ENCODE data around the gene CEP68. TPM values are rescaled to one million over a fixed set of nuclear protein-coding genes. Genes with fewer than 3 reads are reported as not detected.

Gene CEP68
- total and polyA plus RNA-seq, 2 donors (not counting 1 experiment from before 2014, with no cell fraction given): 8.5 to 12.7 TPM

DNA sequence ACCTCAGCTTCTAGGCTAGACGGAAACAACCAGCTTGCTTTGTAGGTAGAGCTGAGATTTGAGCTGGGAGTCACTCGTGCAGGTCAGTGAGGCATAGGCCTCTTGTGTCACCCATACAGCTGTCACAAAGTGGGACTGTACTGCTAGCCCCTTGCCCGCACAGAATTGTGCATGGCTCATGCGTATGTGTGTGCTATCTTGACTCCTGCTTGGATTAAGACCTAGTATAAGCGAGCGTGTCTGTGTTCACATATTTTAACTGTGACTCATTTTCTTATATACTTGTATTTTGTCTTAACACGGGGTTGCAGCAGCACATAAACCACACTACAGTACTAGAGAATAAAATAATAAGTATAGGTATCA is 20.1 kb downstream of the CEP68 start:
- no peaks in the 10 kb centered on the region for H3K9me3 ChIP-seq (ENCODE audit: control insufficient read depth, insufficient read depth, low read depth, low read length)
- H3K4me1 ChIP-seq (ENCODE audit: control insufficient read depth, extremely low read depth, insufficient read depth, low read length): peaks cover 11% of the 10 kb centered on the region
- no peak overlapping the region for H3K4me2 ChIP-seq (ENCODE audit: extremely low read depth, insufficient read depth, low read length)
- no peak overlapping the region for H3K4me3 ChIP-seq (replicated peaks in 1 of 4; ENCODE audit: control extremely low read depth in 1 of 4, insufficient read depth in 1 of 4, low read depth in 3 of 4, low read length in 4 of 4)
- TF ChIP-seq, protein P1, sequence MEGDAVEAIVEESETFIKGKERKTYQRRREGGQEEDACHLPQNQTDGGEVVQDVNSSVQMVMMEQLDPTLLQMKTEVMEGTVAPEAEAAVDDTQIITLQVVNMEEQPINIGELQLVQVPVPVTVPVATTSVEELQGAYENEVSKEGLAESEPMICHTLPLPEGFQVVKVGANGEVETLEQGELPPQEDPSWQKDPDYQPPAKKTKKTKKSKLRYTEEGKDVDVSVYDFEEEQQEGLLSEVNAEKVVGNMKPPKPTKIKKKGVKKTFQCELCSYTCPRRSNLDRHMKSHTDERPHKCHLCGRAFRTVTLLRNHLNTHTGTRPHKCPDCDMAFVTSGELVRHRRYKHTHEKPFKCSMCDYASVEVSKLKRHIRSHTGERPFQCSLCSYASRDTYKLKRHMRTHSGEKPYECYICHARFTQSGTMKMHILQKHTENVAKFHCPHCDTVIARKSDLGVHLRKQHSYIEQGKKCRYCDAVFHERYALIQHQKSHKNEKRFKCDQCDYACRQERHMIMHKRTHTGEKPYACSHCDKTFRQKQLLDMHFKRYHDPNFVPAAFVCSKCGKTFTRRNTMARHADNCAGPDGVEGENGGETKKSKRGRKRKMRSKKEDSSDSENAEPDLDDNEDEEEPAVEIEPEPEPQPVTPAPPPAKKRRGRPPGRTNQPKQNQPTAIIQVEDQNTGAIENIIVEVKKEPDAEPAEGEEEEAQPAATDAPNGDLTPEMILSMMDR (conservative IDR thresholded peaks at IDR 0.05 in 1 of 2, IDR thresholded peaks at IDR 0.05 in 1 of 2; ENCODE audit: low read depth in 1 of 2, low read length in 2 of 2): no peak
- TF ChIP-seq EZH2 (IDR thresholded peaks at IDR 0.05; ENCODE audit: low read length, missing control alignments): no peak
- H2AFZ ChIP-seq (ENCODE audit: low read length): no peak overlapping the region
- no peaks in the 10 kb centered on the region for H3K27me3 ChIP-seq (ENCODE audit: control insufficient read depth, insufficient read depth, low read length)
- peak overlapping the region; percentile 8 for H3K27ac ChIP-seq (ENCODE audit: insufficient read depth, low read length)
- no peak overlapping the region for H3K9ac ChIP-seq (ENCODE audit: insufficient read depth, low read length)
- no peaks in the 10 kb centered on the region for H3K79me2 ChIP-seq (ENCODE audit: control insufficient read depth, insufficient read depth, low read length)
- DNase-seq (ENCODE audit: low read depth in 2 of 2): peak; percentile 76 to 79
- no peaks in the 10 kb centered on the region for H4K20me1 ChIP-seq (ENCODE audit: control insufficient read depth, extremely low read depth, insufficient read depth, low read length)
- H3K36me3 ChIP-seq (ENCODE audit: control insufficient read depth, insufficient read depth, low read length): peaks cover 8% of the 10 kb centered on the region

DNA sequence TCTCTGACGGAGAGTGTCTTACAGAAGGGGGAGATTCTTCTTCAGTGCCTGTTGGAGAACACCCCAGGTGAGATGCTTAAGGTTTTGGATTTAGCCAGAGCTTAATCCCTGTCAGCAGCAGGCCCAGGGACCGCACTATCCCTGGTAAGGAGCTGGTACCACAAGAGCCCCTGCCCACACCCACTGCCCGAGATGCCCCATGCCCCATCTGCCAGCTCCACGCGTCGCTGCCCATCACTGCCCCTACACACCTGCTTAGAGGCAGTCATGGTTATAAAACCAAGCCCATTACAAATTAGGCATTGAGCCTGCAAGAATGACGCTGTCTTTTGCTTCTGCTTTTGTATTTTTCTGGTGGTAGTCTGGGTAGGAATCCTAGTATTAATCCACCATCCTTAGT is 21.7 kb downstream of the CEP68 start:
- Histone ChIP-seq H2AFZ (ENCODE audit: low read length) (no peak overlapping the region), H3K4me1 (ENCODE audit: control insufficient read depth, extremely low read depth, insufficient read depth, low read length) (peaks cover 11% of the 10 kb centered on the region), H3K27me3 (ENCODE audit: control insufficient read depth, insufficient read depth, low read length) (no peaks in the 10 kb centered on the region), H3K27ac (ENCODE audit: insufficient read depth, low read length) (no peak overlapping the region), H3K36me3 (ENCODE audit: control insufficient read depth, insufficient read depth, low read length) (peaks cover 5% of the 10 kb centered on the region), H3K4me2 (ENCODE audit: extremely low read depth, insufficient read depth, low read length) (no peak overlapping the region), H3K9me3 (ENCODE audit: control insufficient read depth, insufficient read depth, low read depth, low read length) (no peaks in the 10 kb centered on the region), H4K20me1 (ENCODE audit: control insufficient read depth, extremely low read depth, insufficient read depth, low read length) (no peaks in the 10 kb centered on the region), H3K9ac (ENCODE audit: insufficient read depth, low read length) (no peak overlapping the region), H3K4me3 (replicated peaks in 1 of 4; ENCODE audit: control extremely low read depth in 1 of 4, insufficient read depth in 1 of 4, low read depth in 3 of 4, low read length in 4 of 4) (no peak overlapping the region), H3K79me2 (ENCODE audit: control insufficient read depth, insufficient read depth, low read length) (no peaks in the 10 kb centered on the region)
- TF ChIP-seq EZH2 (IDR thresholded peaks at IDR 0.05; ENCODE audit: low read length, missing control alignments): no peak
- TF ChIP-seq, protein P1 (conservative IDR thresholded peaks at IDR 0.05 in 1 of 2, IDR thresholded peaks at IDR 0.05 in 1 of 2; ENCODE audit: low read depth in 1 of 2, low read length in 2 of 2): no peak
- DNase-seq (ENCODE audit: low read depth in 2 of 2): no peak

DNA sequence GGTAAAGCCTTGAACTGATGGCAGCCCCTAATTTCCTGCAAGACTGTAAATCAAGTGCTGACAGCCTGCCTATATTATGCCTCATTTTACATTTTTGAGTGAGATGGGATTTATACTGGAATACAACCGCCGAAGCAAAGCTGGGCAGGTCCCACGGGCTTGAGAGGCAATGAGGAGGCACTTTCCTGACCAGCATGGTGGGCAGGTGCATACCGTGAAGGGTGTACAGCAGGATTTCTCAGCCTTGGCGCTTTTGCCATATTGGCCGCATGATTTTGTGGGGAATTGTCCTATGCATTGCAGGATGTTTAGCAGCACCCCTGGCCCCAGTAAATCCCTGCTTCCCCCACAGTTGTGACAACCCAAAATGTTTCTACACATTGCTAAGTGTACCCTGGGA is 22.8 kb downstream of the CEP68 start:
- Histone ChIP-seq H3K27me3 (ENCODE audit: control insufficient read depth, insufficient read depth, low read length) (no peaks in the 10 kb centered on the region), H3K4me3 (replicated peaks in 1 of 4; ENCODE audit: control extremely low read depth in 1 of 4, insufficient read depth in 1 of 4, low read depth in 3 of 4, low read length in 4 of 4) (no peak overlapping the region), H3K4me2 (ENCODE audit: extremely low read depth, insufficient read depth, low read length) (no peak overlapping the region), H3K79me2 (ENCODE audit: control insufficient read depth, insufficient read depth, low read length) (no peaks in the 10 kb centered on the region), H3K36me3 (ENCODE audit: control insufficient read depth, insufficient read depth, low read length) (peaks cover 5% of the 10 kb centered on the region), H4K20me1 (ENCODE audit: control insufficient read depth, extremely low read depth, insufficient read depth, low read length) (no peaks in the 10 kb centered on the region), H3K9ac (ENCODE audit: insufficient read depth, low read length) (no peak overlapping the region), H3K9me3 (ENCODE audit: control insufficient read depth, insufficient read depth, low read depth, low read length) (no peaks in the 10 kb centered on the region), H3K4me1 (ENCODE audit: control insufficient read depth, extremely low read depth, insufficient read depth, low read length) (peaks cover 11% of the 10 kb centered on the region), H3K27ac (ENCODE audit: insufficient read depth, low read length) (no peak overlapping the region), H2AFZ (ENCODE audit: low read length) (no peak overlapping the region)
- no peak for DNase-seq (ENCODE audit: low read depth in 2 of 2)
- TF ChIP-seq, protein P1 (conservative IDR thresholded peaks at IDR 0.05 in 1 of 2, IDR thresholded peaks at IDR 0.05 in 1 of 2; ENCODE audit: low read depth in 1 of 2, low read length in 2 of 2): no peak
- TF ChIP-seq EZH2 (IDR thresholded peaks at IDR 0.05; ENCODE audit: low read length, missing control alignments): no peak
